GM21528 (cell line): ENCODE results near the gene DIPK1B.
"Not testable (repeated sequence)": the region's sequence is repeated elsewhere in the genome, so short reads cannot be mapped to it uniquely, and the experiment has no call there.

Source experiments
- ATAC-seq: cut with Tn5 transposase; IDR thresholded peaks from one replicate; pipeline ENCODE4 v1.9.1; 2021; ENCODE audit warnings: mild to moderate bottlenecking, moderate library complexity; ENCODE audit not compliant: unreplicated experiment, low FRiP score

DIPK1B gene

DNA sequence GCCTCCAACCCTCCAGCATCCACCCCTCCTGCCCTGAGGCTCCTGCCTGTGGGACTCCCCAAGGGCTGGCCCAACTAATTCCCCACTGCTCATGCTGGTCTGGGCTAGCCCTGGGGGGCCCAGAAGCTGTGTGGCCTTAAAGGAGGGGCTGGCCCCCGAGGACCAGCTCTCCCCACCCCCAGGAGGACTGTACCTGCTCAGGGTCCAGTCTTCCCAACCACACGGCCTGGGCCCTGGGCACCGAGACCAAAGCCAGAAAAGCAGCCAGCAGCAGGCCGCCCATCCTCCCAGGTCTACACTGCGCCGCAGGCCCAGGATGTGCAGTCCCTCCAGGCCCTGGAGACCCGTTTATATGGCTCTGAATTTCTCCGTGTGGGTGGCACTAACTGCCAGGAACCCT lies 35.8 kb downstream of the DIPK1B start, which contains the start of gene LCN6:
Gene LCN6 (minus strand): TSS at position 325 of the 400 bp plus-strand sequence. CDS start 42 bp downstream, at position 283.
- no peak for ATAC-seq

GRCh38 chr9:136748666-136749611 lies 36.6 kb downstream of the DIPK1B start:
- ATAC-seq = no peak

- ATAC-seq = no peak
Observed at GRCh38 chr9:136750526-136750925, 38.2 kb downstream of the DIPK1B start.

GRCh38 chr9:136751244-136751643 lies 38.9 kb downstream of the DIPK1B start:
- no peak for ATAC-seq

- no peak for ATAC-seq
Observed at GRCh38 chr9:136751814-136752213, 39.4 kb downstream of the DIPK1B start.

DNA sequence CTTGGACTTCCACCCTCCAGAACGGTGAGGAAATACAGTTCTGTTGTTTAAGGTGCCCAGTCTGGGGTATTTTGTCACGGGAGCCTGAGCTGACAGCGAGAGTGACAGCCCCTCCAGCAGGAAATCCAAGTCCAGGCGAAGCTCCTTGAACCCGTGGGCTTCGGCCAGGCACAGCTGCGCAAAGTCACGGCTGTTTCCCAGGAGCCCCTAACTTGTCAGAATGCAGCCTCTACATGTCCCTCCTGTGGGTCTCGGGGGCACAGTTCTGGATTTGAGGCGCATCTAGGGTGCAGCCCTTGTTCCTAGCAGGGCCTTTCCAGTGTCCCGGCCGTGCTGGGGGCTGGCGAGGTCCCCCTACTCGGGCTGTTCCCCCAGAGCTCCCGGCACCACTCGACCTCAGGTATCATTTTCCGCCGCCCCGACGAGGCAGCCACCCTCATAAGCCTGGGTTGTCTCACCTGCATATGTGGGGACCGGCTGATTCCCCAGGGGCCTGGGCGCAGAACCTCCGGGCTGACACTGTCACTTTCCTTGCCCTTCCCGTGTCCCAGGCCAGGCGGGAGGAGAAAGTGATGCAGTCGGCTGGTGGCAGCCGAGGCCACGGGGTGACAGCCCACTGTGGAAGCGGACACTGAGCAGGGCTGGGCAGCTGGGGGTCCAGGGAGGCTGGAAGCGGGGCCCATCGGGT lies 41.1 kb downstream of the DIPK1B start:
- no peak for ATAC-seq

DNA sequence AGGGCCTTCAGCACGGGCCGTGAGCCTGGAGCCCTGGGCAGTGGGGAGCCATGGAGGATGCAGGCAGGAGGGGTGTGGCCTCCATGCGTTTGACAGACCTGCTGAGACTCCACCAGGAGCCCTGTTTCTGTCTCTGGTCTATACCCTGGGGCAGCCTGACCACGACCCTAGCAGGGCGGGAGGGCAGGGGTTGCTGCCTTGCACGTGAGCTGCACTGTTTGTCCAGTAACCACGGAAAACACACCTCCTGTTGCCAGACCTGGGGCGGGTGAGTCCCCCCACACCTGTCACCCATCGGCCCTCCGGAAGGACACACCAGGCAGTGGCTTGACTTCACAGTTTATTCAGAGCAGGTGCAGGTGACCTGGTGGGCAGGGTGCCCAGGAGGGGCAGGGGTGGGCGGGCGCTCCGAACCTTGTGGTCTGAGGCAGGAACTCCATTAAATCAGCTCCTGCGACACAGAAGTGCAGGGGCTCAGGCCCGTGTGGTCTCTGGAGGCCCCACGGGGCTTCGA lies 41.7 kb downstream of the DIPK1B start:
- ATAC-seq = no peak

- ATAC-seq = no peak
Observed at GRCh38 chr9:136754626-136755301, 42.4 kb downstream of the DIPK1B start.

DNA sequence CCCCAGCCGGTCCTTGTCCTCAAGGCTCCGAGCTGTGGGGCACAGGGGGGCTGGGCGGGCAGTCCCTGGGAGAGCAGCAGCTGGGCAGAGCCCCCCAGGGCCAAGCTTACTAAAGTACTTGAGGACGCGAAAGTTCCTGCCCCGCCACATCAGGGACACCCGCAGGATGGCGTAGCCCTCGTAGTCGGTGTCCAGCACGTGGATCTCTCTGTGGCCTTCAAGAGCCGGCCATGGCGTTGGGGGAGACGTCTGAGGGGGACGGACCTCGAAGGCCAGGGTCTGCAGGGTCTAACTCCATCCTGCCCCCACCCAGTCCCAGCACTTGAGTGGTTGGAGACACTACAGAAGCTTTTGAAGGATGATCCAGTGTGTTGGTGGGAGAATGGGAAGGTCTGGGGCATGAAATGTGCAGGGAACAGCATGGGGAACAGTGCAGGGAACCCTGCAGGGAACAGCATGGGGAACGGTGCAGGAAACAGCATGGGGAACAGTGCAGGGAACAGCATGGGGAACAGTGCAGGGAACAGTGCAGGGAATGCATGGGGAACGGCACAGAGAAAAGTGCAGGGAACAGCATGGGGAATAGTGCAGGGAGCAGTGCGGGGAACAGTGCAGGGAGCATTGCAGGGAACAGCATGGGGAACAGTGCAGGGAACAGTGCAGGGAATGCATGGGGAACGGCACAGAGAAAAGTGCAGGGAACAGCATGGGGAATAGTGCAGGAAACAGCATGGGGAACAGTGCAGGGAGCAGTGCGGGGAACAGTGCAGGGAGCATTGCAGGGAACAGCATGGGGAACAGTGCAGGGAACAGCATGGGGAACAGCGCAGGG lies 43.1 kb downstream of the DIPK1B start:
- not testable (repeated sequence) for ATAC-seq

DNA sequence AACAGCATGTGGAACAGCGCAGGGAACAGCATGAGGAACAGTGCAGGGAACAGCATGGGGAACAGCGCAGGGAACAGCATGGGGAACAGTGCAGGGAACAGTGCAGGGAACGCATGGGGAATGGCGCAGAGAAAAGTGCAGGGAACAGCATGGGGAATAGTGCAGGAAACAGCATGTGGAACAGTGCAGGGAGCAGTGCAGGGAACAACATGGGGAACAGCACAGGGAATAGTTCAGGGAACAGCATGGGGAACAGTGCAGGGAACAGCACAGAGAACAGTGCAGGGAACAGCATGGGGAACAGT lies 43.7 kb downstream of the DIPK1B start:
- ATAC-seq = no peak

GRCh38 chr9:136756836-136757235 lies 44.5 kb downstream of the DIPK1B start:
- no peak for ATAC-seq

- ATAC-seq = no peak
Observed at GRCh38 chr9:136757328-136757727, 45.0 kb downstream of the DIPK1B start.

GRCh38 chr9:136757751-136758140 lies 45.4 kb downstream of the DIPK1B start:
- ATAC-seq = no peak

- ATAC-seq = no peak
Observed at GRCh38 chr9:136759001-136759400, 46.6 kb downstream of the DIPK1B start.

DNA sequence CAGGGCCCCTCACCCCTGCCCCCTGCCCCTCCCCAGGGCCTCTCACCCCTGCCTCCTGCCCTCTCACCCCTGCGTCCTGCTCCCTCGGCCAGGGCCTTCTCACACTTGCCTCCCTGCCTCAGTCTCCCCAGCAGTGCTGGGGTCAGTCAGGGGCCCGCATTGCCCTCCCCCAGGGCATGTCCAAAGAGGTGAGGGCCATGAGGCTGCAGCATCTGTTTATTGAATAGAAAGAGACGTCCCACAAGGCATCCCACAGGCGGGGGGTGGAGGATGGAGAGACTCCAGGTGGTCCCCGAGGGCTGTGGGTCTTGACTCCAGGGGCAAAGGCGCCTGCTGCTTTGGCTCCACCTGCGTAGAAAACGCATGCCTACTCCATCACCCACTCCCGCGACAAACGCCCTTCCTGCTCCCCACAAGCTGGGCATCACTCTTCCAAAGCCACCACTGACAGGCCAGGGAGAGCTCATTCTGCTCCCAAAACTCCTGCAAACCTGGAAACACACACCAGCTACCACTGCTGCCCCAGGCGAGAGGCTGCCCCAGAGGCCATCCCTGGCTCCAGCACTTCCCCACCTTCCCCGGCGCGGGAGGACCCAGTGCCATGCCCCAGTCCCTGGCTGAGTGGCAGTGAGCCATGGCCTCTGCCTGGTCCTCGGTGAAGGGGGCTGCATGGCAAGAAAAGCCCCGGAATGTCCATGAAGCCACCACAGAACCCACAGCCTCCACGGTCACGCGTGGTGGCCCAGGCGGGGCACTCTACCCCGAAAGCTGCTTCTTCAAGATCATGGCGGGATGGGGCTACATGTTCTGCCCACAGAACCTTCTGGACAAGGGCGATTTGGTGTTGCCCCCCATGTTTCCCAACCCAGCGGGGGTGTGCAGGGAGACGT lies 47.3 kb downstream of the DIPK1B start:
- ATAC-seq = no peak

DNA sequence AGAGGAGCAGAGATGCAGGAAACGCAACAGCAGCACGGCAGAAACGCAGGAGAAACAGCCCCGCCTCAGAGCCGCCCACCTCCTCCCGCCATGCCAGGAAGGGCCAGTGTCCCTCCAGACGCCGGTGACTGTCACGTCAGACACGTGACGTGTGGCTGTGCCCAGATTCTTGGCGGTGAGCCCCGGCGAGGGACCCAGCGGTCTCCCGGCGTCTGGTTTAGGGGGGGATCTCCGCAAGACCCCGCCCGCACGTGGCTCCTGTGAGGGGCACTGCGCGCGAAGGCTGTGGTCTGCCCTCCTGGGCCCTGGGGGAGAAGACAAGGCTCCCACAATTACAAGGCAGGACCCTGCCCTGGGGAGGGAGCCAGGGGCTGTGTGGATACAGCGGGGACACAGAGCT lies 48.1 kb downstream of the DIPK1B start:
- no peak for ATAC-seq

- not testable (repeated sequence) for ATAC-seq
Observed at GRCh38 chr9:136760834-136761544, 48.6 kb downstream of the DIPK1B start.

- no peak for ATAC-seq
Observed at GRCh38 chr9:136761545-136761981, 49.2 kb downstream of the DIPK1B start.
